Lung (tissue), 12 donors: ENCODE results near the gene PLA2G15. TPM values are rescaled to one million over a fixed set of nuclear protein-coding genes. Genes with fewer than 3 reads are reported as not detected.

Experiments
- ATAC-seq: fragments of 200-7000 bp; cut with Tn5 transposase; one replicate; pipeline ENCODE4 v1.9.1; 2020; ENCODE audit warnings: moderate number of reproducible peaks; ENCODE audit not compliant: insufficient read depth, low FRiP score
- DNase-seq, 3 donors: peaks; one replicate each; pipeline ENCODE4 v3.0.0-alpha.2; 2013 to 2017
- H3K27ac ChIP-seq, 2 donors: one replicate each; pipeline ENCODE4 v1.5.1; 2013; ENCODE audit warnings: mild to moderate bottlenecking in 2 of 2, moderate library complexity in 2 of 2, control low read depth in 1 of 2, inconsistent platforms in 1 of 2, low read depth in 1 of 2, low read length in 1 of 2
- H3K27me3 ChIP-seq, 3 donors: one replicate each; pipeline ENCODE4 v1.5.1; 2013; ENCODE audit warnings: low read length in 2 of 3; ENCODE audit not compliant: control insufficient read depth in 3 of 3, insufficient read depth in 3 of 3
- H3K36me3 ChIP-seq, 4 donors: one replicate each; pipeline ENCODE4 v1.5.1; 2013; ENCODE audit warnings: low read length in 4 of 4, mild to moderate bottlenecking in 1 of 4, moderate library complexity in 1 of 4; ENCODE audit not compliant: control insufficient read depth in 4 of 4, insufficient read depth in 4 of 4
- H3K4me1 ChIP-seq, 5 donors: one replicate each; pipeline ENCODE4 v1.5.1; 2013; ENCODE audit warnings: low read length in 5 of 5, mild to moderate bottlenecking in 2 of 5, moderate library complexity in 1 of 5; ENCODE audit not compliant: control insufficient read depth in 5 of 5, insufficient read depth in 5 of 5
- H3K4me3 ChIP-seq: one replicate; pipeline ENCODE4 v1.5.1; 2013; ENCODE audit warnings: mild to moderate bottlenecking, control low read depth, moderate library complexity
- H3K9ac ChIP-seq, 2 donors: one replicate each; pipeline ENCODE4 v1.5.1; 2013; ENCODE audit warnings: low read length in 2 of 2, control low read depth in 1 of 2; ENCODE audit not compliant: insufficient read depth in 1 of 2
- H3K9me3 ChIP-seq, 4 donors: one replicate each; pipeline ENCODE4 v1.5.1; 2013; ENCODE audit warnings: low read length in 3 of 4, mild to moderate bottlenecking in 1 of 4, moderate library complexity in 1 of 4; ENCODE audit not compliant: control insufficient read depth in 4 of 4, insufficient read depth in 3 of 4
- WGBS, 2 donors: extraction: QIAGEN DNeasy Blood & Tissue Kit; methylation state at CpG; one replicate each; pipeline ENCODE4 v1.1.7; 2013; 5-methylcytosine and 5-hydroxymethylcytosine counted together
- polyA plus RNA-seq, 2 donors: library from polyadenylated mRNA; stranded (reverse); fragments of 200-250 nt; gene quantifications; one replicate each; pipeline ENCODE4 v1.2.1, GENCODE V29; 2013
- total RNA-seq, 2 donors: library from RNA; depleted of rRNA in 1 of 2; stranded (reverse); fragments of >200 nt in 1 of 2; gene quantifications; one replicate each; pipeline ENCODE4 v1.2.1, GENCODE V29; 2014 to 2021
- TF ChIP-seq, protein P1 (sequence below): IDR thresholded peaks from 2 replicates; pipeline ENCODE4 v1.5.1; 2012; ENCODE audit warnings: mild to moderate bottlenecking; ENCODE audit errors: control extremely low read depth, extremely low read depth
- donor health status: control.
- donor health status: control.
- donor health status: Bipolar disorder and iron deficiency.
- donor health status: healthy.
- donor health status: DM: yes; HTN: yes; CAD: no.

PLA2G15 gene
- total and polyA plus RNA-seq, 4 donors = 11.0 to 42.4 (median 19.6) TPM

DNA sequence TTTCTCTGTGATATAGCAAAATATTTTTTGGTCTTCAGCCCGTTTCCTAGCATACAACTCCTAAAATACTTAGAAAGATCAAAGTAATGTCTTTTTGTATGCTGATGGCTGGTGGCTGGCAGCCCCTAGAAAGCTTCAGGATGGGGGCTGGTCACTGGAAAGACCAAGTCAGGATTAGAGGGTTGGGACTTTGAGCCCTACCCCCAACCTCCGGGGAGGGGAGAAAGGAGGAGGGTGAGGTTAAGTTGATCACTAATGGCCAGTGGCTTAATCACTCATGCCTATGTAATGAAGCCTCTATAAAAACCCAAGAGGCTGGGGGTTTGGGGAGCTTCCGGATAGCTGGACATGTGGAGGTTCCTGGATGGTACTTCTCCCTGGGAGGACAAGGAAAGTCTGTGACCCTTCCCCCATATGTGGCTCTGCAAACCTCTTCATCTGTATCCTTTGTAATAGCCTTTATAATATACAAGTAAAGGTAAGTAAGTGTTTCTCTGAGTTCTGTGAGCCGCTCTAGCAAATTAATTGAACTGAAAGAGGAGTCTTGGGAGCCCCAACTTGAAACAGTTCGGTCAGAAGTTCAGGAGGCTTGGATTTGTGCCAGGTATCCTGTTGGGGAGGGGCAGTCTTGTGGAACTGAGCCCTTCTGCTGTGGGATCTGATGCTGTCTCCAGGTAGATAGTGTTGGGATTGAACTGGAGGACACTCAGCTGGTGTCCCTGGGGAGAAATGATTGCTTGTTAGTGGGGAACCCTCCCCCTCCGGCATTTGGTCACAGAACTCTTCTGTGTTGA lies 22.6 kb downstream of the PLA2G15 start:
- Histone ChIP-seq H3K36me3 (peaks cover 0 to 4% (median 0%) of the 10 kb centered on the region in 4 donors), H3K9ac (no peak overlapping the region), H3K9me3 (no peaks in the 10 kb centered on the region), H3K27me3 (no peaks in the 10 kb centered on the region), H3K4me3 (no peak overlapping the region), H3K27ac (peak overlapping the region in 1 of 2 donors; percentile 55), H3K4me1 (peaks cover 0 to 27% (median 7%) of the 10 kb centered on the region in 5 donors)
- DNase-seq (peak in 1 of 3 donors; percentile 37), ATAC-seq (no peak)
- WGBS, 2 donors = 75 to 80% methylated on average over 6 of the region's 6 CpGs
- TF ChIP-seq, protein P1, sequence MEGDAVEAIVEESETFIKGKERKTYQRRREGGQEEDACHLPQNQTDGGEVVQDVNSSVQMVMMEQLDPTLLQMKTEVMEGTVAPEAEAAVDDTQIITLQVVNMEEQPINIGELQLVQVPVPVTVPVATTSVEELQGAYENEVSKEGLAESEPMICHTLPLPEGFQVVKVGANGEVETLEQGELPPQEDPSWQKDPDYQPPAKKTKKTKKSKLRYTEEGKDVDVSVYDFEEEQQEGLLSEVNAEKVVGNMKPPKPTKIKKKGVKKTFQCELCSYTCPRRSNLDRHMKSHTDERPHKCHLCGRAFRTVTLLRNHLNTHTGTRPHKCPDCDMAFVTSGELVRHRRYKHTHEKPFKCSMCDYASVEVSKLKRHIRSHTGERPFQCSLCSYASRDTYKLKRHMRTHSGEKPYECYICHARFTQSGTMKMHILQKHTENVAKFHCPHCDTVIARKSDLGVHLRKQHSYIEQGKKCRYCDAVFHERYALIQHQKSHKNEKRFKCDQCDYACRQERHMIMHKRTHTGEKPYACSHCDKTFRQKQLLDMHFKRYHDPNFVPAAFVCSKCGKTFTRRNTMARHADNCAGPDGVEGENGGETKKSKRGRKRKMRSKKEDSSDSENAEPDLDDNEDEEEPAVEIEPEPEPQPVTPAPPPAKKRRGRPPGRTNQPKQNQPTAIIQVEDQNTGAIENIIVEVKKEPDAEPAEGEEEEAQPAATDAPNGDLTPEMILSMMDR = no peak

DNA sequence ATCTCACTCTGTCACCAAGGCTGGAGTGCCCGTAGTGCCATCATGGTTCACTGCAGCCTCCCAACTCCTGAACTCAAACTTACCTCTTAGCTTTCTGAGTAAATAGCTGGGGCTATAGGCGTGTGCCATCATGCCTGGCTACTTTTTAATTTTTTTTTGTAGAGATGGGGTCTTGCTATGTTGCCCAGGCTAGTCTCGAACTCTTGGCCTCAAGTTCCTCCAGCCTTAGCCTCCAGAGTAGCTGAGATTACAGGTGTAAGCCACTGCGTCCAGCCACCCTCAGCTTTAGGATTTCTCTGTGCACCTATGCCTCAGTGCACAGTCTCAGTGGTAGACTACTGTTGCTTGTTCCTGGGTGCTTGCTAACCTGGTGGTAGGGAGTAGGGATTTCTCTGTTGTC lies 24.6 kb downstream of the PLA2G15 start:
- Histone ChIP-seq H3K4me1 (peaks cover 0 to 27% (median 10%) of the 10 kb centered on the region in 5 donors), H3K27me3 (no peaks in the 10 kb centered on the region), H3K9me3 (peaks cover 0 to 3% (median 0%) of the 10 kb centered on the region in 4 donors), H3K36me3 (peaks cover 0 to 12% (median 3%) of the 10 kb centered on the region in 4 donors), H3K27ac (peak overlapping the region in 1 of 2 donors; percentile 26), H3K9ac (no peak overlapping the region), H3K4me3 (no peak overlapping the region)
- no peak for DNase-seq
- TF ChIP-seq, protein P1 = no peak
- ATAC-seq = no peak
- 92 to 94% methylated on average over 4 of the region's 4 CpGs for WGBS, 2 donors

DNA sequence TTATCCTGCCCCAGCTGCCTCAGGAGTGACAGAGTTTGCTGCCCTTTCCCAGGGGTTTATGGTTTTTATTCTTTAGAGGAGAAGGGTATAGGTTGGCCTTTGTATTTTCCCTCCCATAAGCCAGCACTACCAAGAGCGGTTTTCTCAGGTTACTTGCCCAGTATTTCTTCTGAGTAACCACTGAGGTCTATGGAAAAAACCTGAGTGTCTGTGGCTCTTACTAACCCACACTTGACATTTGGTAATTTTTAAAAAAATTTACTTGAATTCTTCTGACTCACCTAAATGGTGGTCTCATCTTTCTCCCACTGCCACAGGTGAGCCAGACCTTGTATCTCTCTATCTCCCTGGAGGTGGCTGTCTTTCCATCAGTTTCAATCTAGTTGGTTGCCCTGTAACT lies 25.2 kb downstream of the PLA2G15 start:
- DNase-seq (no peak), ATAC-seq (no peak)
- Histone ChIP-seq H3K9ac (no peak overlapping the region), H3K4me3 (no peak overlapping the region), H3K9me3 (peaks cover 0 to 3% (median 0%) of the 10 kb centered on the region in 4 donors), H3K27ac (no peak overlapping the region), H3K36me3 (peaks cover 0 to 14% (median 4%) of the 10 kb centered on the region in 4 donors), H3K4me1 (peaks cover 0 to 27% (median 10%) of the 10 kb centered on the region in 5 donors), H3K27me3 (no peaks in the 10 kb centered on the region)
- WGBS, 2 donors = 0 to 59% methylated on average over 1 of the region's 1 CpG
- TF ChIP-seq, protein P1 = no peak
